CD4-positive, alpha-beta T cell treated with Interleukin-6 at 100 ng/mL for 8 hours (primary cell): ENCODE results near the gene FGD6.

Experiments used
- DNase-seq: peaks from one replicate; pipeline ENCODE4 v3.0.0-alpha.2; 2020; ENCODE audit warnings: mixed read lengths, low spot score

The FGD6 gene

DNA sequence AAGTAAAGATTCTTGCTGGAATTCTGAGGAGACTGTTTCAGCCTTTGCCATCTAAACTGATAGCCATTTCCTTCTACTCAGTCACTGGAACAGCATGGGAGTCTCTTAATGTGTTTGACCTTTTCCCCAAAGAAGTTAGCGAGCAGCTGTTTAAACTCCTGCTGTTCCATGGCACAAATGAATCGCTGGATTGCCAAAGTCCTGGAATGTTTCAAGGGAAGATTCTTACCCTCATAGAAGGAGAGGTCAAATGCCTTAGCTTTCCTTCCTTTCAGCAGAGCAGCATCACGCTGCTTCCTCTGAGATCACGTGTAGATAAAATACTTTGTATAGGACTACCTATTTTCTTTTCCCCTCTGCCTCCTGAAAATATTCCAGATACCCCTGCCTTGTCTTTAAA is 133.3 kb downstream of the FGD6 start:
- DNase-seq, result no peak

DNA sequence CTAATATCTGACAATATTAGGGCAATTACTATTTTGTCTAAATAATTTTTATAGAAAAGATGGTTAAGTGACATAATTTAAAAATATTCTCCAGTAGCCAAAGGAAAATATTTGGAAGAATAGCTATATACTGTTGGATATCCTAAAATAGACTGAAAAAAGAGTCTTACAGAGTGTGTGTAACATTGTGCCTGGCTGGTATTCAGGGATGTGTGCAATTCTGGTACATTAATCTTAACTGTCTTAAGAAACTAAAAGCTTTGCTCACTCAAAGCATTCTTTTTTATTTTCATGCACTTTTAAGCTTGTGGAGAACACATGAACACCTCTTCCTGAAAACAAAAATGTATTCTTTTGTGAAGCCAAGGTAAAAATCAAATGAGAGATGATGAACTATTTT is 133.8 kb downstream of the FGD6 start:
- no peak for DNase-seq

DNA sequence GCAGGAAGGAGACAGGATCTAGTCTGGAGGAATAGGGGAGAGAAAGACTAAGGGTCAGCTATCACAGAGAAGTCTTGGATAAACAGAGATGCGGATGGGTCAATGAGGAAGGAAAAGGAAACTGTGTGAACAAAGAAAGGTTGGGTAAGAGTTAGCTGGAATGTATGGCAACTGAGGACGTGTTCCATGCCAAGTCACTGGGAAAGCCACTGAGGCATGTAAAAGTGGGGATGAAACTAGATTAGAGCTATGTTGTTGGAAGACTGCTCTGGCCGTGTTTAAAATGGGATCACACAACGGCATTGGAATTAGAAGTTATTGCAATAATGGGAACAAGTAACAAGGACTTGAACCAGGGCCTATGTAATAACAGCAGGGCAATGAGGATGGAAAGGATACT is 139.9 kb downstream of the FGD6 start:
- DNase-seq, result no peak

DNA sequence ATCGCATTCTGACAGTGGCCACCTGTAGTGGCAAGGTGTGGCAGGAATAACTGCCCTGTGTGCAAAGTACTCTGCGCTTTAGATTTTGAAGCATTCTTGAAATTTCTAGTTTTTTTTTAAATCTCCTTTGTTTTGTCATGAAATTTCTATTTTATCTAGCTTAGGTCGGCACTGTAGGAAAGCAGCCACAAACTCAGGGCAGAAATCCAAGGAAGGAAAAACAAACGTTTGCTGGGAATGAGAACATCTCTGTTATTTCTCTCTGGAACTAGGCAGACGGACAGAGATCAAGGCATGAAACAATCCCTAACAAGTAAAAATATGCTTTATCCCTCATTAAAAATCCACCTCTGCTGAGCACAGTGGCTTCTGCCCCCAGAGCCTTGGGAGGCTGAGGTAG is 142.5 kb downstream of the FGD6 start:
- no peak for DNase-seq

DNA sequence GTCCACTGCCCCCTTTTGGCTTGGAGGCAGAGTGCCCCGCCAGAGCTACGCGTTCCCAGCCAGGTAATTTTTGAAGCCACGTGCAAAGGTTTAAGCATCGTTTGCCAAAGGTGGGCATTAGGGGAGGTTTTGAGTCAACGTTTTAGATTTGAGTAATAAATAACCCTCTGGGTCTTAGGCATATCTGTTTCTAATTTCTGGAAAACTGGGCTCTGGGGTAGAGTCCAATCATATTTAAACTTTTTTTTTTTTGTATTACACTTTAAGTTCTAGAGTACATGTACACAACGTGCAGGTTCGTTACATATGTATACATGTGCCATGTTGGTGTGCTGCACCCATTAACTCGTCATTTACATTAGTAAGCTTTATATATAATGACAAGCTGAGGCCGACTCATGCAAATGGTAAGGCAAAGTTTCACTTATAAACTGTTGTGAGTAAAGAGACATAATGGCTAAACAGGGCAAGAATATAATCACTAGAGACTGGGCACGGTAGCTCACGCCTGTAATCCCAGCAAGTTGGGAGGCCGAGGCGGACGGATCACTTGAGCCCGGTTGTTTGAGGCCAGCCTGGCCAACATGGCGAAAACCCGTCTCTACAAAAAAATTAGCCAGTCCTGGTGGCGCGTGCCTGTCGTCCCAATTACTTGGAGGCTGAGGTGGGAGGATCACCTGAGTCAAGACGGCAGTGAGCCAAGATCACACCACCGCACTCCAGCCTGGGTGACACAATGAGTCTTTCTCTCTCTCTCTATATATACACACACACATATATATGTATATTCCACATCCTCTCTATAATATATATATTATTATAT is 143.4 kb downstream of the FGD6 start:
- no peak for DNase-seq

DNA sequence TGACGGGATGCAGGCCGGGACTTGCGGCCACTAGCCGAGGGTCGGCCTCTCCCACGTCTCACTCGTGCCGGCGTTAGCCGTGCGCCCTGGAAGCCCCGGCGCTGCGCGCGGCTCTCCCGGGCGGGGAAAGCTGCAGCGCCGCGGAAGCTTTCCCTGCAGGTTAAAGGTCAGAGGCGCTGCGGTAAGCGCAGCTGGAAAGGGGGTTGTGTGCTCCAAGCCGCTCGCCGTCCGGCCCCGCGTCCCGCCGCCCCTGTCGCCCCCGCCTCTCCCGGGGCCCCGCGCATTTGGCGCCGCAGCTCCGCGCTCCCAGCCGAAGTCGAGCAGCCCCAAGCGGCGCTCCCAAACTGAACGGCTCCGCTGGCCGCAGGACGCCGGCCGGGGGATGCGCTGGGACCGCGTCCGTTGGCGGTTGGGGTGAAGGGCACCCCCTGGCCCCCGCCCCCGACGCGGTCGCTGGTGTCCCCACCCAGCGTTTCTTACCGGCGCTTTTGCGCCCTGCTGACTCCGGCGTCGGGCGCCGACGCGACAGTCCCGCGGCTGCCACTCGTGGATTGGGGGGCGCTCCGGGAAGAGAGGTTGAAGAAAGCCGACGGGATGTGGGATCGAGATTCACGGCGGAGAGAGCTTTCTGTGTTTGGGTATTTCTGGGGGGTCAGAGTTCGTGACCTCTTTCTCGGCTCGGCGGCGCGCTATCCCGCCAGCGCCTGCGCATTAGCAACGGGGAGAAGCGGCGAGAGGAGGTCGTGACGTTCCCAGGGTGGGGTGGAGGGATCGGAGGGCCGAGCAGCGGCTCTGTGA is 144.2 kb downstream of the FGD6 start, which contains the start of gene NR2C1:
NR2C1 (minus strand) TSS at position 719 of the 798 bp plus-strand sequence. CDS start 6,234 bp downstream, outside the sequence.
- DNase-seq, result peak; percentile 95

DNA sequence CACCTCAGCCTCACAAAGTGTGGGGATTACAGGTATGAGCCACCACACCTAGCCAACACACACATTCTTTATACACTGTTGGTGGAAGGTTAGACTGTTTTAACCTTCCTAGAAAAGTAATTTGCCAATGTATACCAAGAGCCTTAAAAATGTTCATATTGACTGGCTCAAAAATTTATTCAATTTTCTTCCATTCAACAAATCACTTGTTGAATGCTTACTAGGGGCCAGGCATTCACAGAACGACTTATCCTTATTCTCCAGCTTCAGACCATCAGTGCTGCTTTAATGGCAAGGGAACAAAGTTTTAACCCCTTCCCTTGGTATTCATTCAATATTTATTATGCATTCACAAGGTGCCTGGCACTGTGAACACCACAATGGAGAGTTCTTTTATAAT is 146.9 kb downstream of the FGD6 start:
- DNase-seq, result no peak

DNA sequence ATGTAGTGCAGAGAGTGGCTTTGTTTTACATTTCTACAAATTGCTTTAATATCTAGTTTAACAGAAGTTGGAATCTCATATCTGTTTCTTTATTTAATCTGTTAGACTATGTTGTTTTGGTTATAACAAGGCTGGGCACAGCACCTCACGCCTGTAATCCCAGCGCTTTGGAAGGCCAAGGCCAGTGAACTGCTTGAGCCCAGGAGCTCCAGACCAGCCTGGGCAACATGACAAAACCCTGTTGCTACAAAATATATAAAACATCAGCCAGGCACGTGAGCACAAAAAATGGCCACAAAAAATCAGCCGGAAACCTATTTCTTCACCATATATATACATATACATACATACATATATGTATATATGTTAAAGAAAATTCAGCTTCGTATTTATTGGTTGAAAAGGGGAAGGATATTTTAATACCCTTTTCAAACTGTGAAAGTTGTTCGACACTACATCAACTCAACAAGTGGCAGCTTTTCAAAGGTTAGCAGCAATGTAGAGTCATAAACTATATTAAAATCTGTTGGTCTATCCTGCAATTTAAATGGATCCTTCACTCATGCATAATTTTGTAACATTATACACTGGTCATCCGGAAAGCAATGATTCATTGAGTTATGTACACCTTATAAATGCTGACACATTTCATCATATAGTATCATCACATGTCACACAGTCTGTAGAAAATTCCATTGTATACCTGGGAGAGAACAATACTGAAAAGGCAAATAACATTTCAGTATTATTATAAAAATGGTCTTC is 151.0 kb downstream of the FGD6 start:
- no peak for DNase-seq

DNA sequence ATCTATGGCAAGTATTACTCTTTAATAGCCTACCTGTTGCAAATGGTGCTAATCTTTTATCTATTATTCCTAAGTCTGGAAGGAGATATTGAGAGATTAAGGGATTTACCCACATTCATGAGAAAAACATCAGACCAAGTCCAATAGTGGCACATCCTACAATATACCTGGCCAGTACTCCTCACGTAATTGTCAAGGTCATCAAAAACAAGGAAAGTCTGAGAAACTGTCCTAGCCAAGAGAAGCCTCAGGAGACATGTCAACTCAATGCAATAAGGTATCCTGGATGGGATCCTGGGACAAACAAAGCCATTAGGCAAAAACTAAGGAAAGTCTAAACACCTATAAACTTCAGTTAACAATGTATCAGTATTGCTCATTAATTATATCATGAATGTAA is 156.3 kb downstream of the FGD6 start:
- DNase-seq, result no peak

DNA sequence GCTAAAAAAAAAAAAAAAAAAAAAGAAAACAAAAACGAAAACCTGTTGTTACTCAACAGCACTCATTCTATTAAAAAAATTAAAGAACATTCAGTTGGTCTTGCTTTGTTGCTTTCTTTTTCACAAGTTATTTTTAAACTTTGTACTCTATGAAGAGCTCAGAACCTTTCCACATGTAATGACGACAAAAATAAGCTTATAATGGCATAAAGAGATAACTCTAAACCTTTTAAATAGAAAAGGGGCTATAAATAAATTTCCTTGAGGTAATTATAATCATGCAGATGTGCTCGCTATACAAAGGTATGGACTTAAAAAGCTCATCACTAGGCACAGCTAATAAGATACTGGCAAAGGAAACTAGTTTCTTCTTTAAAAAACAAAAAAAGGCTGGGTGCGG is 157.3 kb downstream of the FGD6 start:
- DNase-seq, result no peak

DNA sequence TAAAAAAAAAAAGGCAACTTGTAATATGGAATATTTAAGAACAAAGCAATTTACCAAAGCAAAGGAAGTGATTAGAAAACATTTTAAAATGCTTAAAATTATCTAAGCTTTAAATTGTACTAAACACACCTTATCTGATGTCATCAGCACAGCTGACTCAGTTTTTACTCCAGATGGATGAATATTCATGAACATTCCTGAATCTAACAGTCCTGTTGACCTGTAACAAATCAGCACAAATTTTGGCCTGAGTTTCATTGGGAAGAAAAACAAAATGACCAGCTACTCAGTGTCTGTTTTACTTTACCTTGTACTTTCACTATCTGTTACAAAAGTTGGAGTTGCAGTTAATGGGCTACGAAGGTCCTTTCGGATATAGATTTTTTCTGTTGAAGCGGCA is 159.8 kb downstream of the FGD6 start:
- no peak for DNase-seq

DNA sequence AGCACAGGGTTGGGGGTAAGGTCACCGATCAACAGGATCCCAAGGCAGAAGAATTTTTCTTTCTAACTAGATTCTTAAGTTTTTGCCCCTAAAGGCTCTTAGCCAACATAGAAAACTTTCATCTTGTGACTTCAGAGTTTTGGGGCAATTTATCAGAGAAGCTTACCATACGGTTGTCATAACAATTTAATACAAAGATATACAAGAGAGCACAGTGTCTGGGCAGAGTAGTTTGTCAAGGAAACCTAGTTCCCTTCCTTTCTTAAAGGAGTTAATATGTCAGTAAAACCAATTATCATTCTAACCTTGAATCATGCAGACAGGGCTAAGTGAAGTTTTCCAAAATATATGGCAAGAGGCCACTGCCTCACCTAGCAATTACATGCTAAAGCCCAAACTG is 162.2 kb downstream of the FGD6 start:
- DNase-seq, result no peak

DNA sequence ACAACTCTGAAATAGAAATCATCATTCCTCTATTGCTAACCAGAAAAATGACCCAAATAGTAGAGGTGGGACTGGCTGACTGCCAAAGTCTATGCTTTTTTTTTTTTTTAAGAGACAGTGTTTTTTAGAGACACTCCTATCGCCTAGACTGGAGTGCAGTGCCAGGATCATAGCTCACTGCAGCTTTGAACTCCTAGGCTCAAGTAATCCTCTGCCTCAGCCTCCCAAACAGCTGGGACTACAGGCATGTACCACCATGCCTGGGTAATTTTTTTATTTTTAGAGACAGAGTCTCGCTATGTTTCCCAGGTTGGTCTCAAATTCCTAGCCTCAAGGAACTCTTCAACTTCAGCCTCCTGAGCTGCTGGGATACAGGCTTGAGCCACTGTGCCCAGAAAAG is 163.1 kb downstream of the FGD6 start:
- no peak for DNase-seq

DNA sequence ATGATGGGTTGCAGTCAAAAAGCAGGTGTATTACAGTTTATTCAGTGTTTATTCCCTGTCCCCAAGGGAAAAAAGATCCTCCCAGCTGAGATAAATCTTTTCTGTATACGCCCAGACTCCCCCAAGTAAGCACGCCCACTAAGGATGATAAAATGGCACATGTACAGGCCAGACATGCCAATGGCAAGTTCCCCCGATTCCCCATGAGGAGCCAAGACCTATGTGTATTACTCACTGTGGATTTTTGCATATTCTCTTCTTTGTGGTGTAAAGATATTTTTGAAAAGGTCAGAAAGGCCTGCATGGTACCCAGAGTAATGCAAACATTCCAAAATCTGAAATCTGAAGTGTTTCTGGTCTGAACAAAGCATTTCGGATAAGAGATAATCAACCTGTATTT is 166.0 kb downstream of the FGD6 start:
- DNase-seq, result no peak

DNA sequence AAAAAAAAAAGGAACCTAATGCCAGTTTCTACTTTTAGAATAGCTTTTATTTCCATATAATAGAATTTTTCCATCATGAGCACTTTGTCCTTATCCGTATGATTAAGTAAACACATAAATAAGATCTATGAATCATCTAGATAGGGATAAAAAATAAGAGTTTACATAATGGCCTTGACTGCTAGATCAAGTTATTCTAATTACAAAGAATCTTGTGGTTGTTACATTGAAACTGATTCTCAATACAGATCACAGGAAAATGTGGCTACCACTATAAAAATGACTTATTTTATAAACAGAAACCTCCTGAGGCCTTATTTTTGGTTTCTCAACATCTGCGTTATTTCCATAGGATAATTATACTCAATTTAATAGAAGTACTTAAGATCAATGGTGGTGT is 179.4 kb downstream of the FGD6 start:
- DNase-seq, result no peak

DNA sequence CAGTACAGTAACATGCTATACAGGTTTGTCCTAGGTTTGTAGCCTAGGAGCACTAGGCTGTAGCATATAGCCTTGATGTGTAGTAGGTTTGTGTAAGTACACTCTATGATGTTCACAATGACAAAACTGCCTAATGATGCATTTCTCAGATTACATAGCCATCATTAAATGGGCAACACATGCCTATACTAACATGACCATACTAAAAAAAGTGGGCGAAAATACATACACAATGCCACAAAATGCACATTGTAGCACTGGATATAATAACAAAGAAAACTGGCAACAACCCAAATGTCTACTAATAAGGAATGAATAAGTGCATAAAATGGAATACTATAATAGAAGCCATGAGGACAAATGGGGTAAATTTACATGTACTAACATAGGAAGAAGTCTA is 182.5 kb downstream of the FGD6 start:
- DNase-seq, result no peak
